Renal pelvis (tissue), 12 donors: Measurements from ENCODE around the gene ACRBP. TPM values are rescaled to one million over a fixed set of nuclear protein-coding genes. Genes with fewer than 3 reads are reported as not detected.

ENCODE experiments used
- DNase-seq: peaks from one replicate; pipeline ENCODE4 v3.0.0-alpha.2; 2013
- long read RNA-seq, 16 experiments: transcript quantifications; one replicate each; lab custom pipeline, GENCODE V29; 2026
- polyA plus RNA-seq, 3 donors: library from polyadenylated mRNA; unstranded; fragments of 120-200 nt; gene quantifications; one replicate each; pipeline ENCODE4 v1.2.1, GENCODE V29; 2013; ENCODE audit not compliant: insufficient read length in 3 of 3

ACRBP gene
- polyA plus RNA-seq: 1 to 10 TPM; 4.6 to 8.0 (median 7.7) TPM
- long read RNA-seq, donor 1: 0 reads
- long read RNA-seq, donor 2: 0 reads
- long read RNA-seq, donor 3, partial matches to known transcripts: 0 of 1 reads
- long read RNA-seq, donor 3, other reads (novel, unspliced or antisense): 0 of 1 reads
- long read RNA-seq, donor 4, partial matches to known transcripts: 0 of 1 reads
- long read RNA-seq, donor 4, other reads (novel, unspliced or antisense): 0 of 1 reads
- long read RNA-seq, donor 5: 0 reads
- long read RNA-seq, donor 6, partial matches to known transcripts: 0 of 2 reads
- long read RNA-seq, donor 6, other reads (novel, unspliced or antisense): 0 of 2 reads
- long read RNA-seq, donor 7: 0 reads
- long read RNA-seq, donor 8: 0 reads
- long read RNA-seq, donor 9, partial matches to known transcripts: 0 of 1 reads
- long read RNA-seq, donor 9, other reads (novel, unspliced or antisense): 0 of 1 reads
- long read RNA-seq, donor 10: 0 reads
- long read RNA-seq, donor 11, partial matches to known transcripts: 0 of 1 reads
- long read RNA-seq, donor 11, other reads (novel, unspliced or antisense): 0 of 1 reads
- long read RNA-seq, donor 12, partial matches to known transcripts: 0 of 3 reads
- long read RNA-seq, donor 12, other reads (novel, unspliced or antisense): 0 of 3 reads
- long read RNA-seq, donor 13: 0 reads
- long read RNA-seq, donor 14: 0 reads
- long read RNA-seq, donor 15, partial matches to known transcripts: 0 of 1 reads
- long read RNA-seq, donor 15, other reads (novel, unspliced or antisense): 0 of 1 reads
- long read RNA-seq, donor 16, partial matches to known transcripts: 0 of 1 reads
- long read RNA-seq, donor 16, other reads (novel, unspliced or antisense): 0 of 1 reads

DNA sequence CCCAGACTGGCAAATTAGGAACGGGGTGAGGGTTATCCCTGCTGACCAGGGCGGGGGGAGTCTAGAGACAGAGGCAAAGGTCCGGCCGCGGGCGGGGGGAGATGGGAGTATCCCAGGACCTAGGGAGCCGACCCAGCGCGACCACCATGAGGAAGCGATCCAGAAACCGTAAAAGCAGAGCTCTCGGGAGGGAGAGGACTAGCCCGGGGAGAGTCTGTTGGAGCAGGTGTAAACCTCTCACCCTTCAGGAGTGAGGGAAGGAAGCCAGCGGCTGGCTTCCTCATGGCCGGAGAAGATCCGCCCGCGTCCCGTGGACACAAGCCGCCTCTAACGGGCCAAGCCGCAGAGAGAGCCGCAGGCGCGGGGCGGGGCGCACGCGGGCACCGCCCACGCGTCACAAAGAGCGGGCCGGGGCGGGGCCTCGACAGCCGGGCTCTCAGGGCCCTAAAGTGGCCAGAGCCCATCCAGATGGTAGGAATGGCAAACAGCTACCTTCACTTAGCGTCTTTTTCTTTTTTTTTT is at the start of gene ACRBP:
ACRBP (minus strand) TSS at position 350 of the 522 bp plus-strand sequence; CDS start at position 284, 66 bp downstream.
- peak; percentile 69 for DNase-seq

GRCh38 chr12:6695313-6696045 is 48.2 kb upstream of the ACRBP start:
- no peak for DNase-seq

DNA sequence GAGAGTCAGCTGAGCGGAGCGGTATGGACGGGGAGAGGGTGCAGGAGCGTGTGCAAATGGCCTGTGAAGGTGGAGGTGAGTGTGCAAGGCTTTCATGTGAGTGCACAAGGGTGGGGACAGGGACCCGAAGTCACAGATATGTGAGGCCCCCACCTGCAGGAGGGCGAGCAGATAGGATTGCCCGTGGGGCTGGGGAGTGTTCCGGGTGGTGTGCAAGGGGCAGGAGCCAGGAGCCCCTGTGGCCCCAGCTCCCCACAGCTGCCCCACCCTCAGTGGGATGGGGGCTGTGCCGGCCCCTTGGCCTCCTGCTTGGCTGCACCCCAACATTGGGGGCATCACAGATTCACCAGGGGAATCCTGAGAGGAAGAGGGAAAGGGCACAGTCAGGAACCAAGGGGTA is 47.5 kb upstream of the ACRBP start:
- DNase-seq: no peak

GRCh38 chr12:6693832-6694355 is 46.7 kb upstream of the ACRBP start:
- no peak for DNase-seq

GRCh38 chr12:6692888-6693287 is 45.7 kb upstream of the ACRBP start:
- no peak for DNase-seq

GRCh38 chr12:6691473-6691872 is 44.2 kb upstream of the ACRBP start:
- DNase-seq: no peak

- DNase-seq: peak; percentile 100
Measured at GRCh38 chr12:6688999-6689882, 42.0 kb upstream of the ACRBP start, which contains the start of gene ZNF384. Gene ZNF384 (minus strand): TSS chr12:6689375. CDS start chr12:6679520, 9,855 bp downstream.

- DNase-seq: peak; percentile 39
Measured at GRCh38 chr12:6688543-6688998, 41.3 kb upstream of the ACRBP start.

GRCh38 chr12:6685814-6686213 is 38.6 kb upstream of the ACRBP start:
- DNase-seq: no peak

- DNase-seq: no peak
Measured at GRCh38 chr12:6684609-6685008, 37.4 kb upstream of the ACRBP start.

DNA sequence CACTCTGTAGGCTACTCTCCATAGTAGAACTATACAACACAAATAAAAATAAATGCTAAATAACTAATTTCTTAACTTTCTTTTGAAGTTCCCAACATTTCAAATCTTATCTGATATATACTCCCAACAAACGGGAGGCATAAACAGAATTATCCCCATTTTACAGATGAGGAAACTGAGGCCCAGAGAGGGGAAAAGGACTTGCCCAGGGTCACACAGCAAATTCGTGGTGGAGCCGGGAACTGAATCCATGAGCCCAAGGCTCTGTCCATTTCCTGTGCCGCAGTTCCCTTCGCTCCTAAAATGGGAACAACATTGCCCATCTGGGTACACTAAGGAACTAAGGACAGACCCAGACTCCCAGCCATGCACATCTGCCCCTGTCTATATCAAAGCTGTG is 29.7 kb upstream of the ACRBP start:
- DNase-seq: no peak

- no peak for DNase-seq
Measured at GRCh38 chr12:6672143-6672542, 24.9 kb upstream of the ACRBP start.

DNA sequence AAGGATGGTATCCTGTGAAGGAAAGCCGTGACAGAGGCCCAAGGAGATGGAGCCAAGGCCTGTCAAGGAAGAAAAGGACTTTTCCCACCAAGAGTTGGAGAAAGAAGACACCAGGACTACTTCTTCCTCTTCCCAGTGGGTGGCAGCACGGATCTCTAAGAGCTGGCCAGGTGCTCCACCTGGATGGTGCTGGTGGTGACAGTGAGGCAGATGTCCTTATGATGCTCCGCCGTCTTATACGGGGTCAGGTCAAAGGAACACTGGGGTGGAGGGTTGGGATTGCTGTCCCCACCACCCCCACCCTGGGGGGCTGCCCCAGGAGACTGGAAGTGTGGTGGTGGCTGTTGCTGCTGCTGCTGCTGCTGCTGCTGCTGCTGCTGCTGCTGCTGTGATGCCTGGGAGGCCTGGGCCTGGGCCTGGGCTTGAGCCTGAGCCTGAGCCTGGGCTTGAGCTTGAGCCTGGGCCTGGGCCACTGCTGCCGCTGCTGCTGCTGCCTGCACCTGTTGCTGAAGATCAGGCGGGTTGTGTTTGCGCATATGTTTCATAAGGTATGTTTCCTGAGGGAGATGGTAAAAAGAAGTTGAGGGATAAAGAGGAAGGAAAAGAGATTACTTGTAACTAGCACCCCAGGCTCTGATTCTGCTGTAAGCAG is 20.5 kb upstream of the ACRBP start:
- no peak for DNase-seq

GRCh38 chr12:6666211-6666610 is 19.0 kb upstream of the ACRBP start:
- DNase-seq: no peak

- no peak for DNase-seq
Measured at GRCh38 chr12:6664902-6665301, 17.7 kb upstream of the ACRBP start.

- DNase-seq: peak; percentile 100
Measured at GRCh38 chr12:6662906-6663742, 15.9 kb upstream of the ACRBP start, which contains the start of gene ING4. Gene ING4 (minus strand): TSS chr12:6663119. CDS start chr12:6663101, 18 bp downstream.

GRCh38 chr12:6662602-6662905 is 15.3 kb upstream of the ACRBP start:
- no peak for DNase-seq

DNA sequence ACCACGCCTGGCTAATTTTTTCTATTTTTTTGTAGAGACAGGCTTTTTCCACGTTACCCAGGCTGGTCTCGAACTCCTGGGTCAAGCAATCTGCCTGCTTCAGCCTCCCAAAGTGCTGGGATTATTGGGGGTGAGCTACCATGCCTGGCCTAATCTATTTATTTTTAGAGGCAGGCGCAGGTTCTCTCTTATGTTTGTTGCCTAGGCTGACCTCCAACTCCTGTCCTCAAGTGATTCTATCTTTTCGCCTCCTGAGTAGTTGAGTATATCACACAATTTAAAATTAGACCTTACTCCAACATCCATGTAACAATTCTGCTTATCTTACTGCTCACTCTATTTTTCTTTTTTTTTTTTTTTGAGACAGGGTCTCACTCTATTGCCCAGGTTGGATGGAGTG is 6.8 kb upstream of the ACRBP start:
- DNase-seq: no peak

- DNase-seq: no peak
Measured at GRCh38 chr12:6653342-6653741, 6.1 kb upstream of the ACRBP start.
